Fibroblast of lung (primary cell): ENCODE results near the gene PLEKHJ1.
A peak's percentile ranks its signal among the peaks of the same experiment; 100 is the strongest.

Source experiments
- CTCF ChIP-seq, 2 donors: IDR thresholded peaks in 1 of 2; conservative IDR thresholded peaks in 1 of 2; 1 replicate in 1 of 2; 2 replicates in 1 of 2; pipeline ENCODE4 v1.5.1; 2011 to 2012; ENCODE audit warnings: low read length in 2 of 2, control low read depth in 1 of 2, inconsistent platforms in 1 of 2, low read depth in 1 of 2, mild to moderate bottlenecking in 1 of 2
- EZH2 ChIP-seq: IDR thresholded peaks from 2 replicates; pipeline ENCODE4 v1.5.1; 2012; ENCODE audit warnings: low read length, control low read depth, mild to moderate bottlenecking; ENCODE audit errors: missing control alignments

- TF ChIP-seq CTCF (conservative IDR thresholded peaks at IDR 0.05 in 1 of 2, IDR thresholded peaks at IDR 0.05 in 1 of 2; ENCODE audit: low read depth in 1 of 2, low read length in 2 of 2) = peak; percentile 13 to 20
- no peak for TF ChIP-seq EZH2
These were observed 14.2 kb downstream of the PLEKHJ1 start for GRCh38 chr19:2221918-2222317.
